Activated CD4-positive, alpha-beta T cell treated with anti-CD3 and anti-CD28 coated beads, Interleukin-2, amount 50 U/mL, for 24 hours (primary cell): ENCODE results near the gene IDNK.
A peak's percentile ranks its signal among the peaks of the same experiment; 100 is the strongest.
"Not testable (repeated sequence)": the region's sequence is repeated elsewhere in the genome, so short reads cannot be mapped to it uniquely, and the experiment has no call there.

Source experiments
- DNase-seq, 2 donors: peaks; one replicate each; pipeline ENCODE4 v3.0.0-alpha.2; 2020; ENCODE audit warnings: low read depth in 1 of 2, low spot score in 1 of 2

IDNK gene

DNA sequence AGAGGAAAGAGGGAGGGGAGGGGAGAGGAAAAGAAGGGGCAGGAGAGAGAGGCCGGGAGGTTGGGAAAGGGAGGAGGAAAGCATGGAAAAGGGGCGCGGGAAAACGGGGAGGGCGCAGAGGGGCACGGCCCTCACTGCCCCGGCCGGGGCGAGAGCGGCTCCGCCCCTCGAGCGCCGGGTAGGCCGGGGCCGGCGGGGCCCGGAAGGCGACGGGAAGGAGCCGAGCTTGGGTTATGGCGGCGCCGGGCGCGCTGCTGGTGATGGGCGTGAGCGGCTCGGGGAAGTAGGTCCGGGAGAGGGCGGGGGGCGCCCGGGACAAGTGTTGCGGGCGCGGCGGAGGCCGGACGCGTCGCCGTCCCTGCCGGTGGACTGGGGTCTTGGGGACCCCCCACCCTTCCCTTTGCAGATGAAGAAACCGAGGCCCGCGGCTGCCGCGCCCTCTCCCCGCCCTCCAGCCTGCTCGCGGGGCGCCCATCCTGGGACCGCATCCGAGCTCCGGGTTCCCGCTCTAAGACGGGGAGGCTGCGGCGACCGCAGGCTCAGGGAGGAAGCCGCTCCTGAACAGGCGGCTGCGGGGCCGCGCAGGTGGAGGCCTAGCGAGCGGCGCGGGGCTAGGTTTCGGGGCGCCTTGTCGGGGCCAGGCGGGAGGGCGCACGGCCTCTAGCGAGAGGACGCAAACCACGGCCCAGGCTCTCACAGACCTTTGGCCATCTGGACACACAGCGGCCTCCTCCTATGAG is at the start of gene IDNK:
Gene IDNK (plus strand): TSS at position 205 of the 740 bp plus-strand sequence. CDS start 29 bp downstream, at position 234.
- DNase-seq, result peak; percentile 25 to 51

- no peak for DNase-seq
Observed at GRCh38 chr9:83574482-83574881, 48.5 kb upstream of the IDNK start.

DNA sequence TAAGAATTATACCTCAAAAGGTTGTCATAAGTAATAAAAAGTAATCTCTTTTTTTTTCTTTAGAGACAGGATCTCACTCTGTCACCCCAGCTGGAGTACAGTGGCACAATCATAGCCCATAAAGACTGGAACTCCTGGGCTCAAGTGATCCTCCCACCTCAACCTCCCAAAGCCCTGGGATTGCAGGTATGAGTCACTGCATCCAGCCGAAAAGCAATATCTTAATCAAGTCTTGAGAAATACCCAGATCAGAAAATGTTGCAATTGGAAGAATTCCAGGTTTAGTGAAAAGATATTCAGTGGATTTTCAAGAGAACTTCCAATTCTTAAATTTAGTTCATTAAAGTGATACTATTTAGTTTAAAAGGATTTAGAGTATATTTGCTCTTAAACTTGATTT is 40.9 kb upstream of the IDNK start:
- DNase-seq, result no peak

GRCh38 chr9:83583151-83584014 is 39.6 kb upstream of the IDNK start:
- no peak for DNase-seq

DNA sequence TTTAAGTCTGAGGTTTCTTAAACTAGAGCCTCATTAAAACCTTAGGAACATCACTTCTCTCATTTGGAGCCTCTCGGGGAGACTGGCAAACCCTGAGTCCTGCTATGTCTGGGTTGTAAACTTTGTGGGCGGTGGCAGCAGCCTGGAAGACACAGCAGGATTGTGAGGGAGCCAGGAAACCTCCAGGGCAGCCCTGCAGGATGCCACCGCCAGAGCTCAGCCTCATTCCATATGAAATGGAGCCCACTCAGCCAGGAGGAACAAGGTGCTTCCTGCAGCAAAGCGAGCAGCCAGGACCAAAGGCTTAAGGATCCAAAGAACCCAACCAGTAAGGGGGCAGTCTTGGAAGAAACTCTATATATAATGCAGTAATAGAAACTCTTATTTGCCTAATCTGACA is 37.9 kb upstream of the IDNK start:
- DNase-seq, result no peak

- DNase-seq, result no peak
Observed at GRCh38 chr9:83588256-83588655, 34.7 kb upstream of the IDNK start.

DNA sequence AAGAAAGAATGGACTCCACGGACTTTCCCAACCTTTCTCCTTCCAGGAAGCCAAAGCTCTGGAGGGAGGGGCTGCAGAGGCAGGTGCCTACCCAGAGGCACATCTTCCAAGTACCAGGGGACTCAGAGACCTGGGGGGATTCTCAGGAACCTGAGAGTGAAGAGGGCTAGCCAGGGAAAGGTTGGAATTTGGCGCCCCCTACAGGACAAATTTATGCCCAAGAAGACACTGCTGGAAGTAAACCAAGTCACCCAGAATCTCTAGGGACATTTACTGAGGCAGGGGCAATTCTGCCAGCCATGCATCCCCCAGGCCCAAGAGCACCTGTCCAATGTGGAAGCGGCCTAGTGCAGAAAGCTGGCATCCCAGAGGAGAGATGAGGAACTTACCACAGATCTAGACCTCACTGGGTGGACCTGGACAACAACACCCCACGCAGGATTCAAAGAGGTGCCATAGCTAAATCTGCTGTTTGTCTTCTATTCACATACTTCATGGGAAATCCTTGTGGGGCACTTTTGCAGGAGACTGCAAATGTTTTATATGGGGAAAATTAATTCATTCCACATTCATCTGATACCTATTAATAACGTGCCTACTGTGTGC is 25.9 kb upstream of the IDNK start:
- DNase-seq, result peak in 1 of 2 donors; percentile 27

DNA sequence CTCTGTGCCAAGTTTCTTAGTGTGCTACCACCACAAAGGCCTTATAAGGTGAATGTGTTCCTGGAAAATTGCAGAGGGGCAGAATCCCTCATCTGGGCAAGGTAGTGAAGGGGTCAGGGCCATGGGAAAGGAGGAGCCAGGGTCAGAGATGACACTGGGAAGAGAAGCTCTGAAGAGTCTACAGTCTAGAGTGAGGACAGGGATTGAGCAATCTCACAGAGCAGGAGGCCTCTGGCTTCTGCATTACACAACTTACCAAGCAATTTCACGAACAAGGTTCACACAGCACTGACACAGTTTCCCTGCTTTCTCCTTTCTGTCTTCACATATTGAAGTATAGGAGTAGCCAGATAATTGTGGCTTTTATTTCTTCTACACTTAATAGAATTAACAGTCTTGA is 24.5 kb upstream of the IDNK start:
- no peak for DNase-seq

DNA sequence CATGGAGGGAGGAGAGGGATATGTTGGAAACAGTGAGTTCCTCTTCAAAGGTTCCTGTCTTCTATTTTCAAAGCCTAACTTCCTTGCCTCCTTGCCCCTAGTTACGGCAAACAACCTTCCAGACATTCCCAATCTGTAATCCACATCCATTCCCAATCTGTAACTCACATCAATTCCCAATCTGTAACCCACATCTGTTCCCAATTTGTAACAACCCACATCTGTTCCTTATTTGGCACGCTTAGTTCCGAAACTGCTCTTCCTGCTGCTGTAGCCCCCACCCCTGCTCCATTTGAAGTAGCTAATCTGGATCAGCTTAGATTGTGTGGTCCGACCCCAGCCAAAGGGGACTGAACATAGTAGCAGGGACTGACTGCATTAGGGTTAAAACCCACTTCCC is 23.9 kb upstream of the IDNK start:
- DNase-seq, result no peak

DNA sequence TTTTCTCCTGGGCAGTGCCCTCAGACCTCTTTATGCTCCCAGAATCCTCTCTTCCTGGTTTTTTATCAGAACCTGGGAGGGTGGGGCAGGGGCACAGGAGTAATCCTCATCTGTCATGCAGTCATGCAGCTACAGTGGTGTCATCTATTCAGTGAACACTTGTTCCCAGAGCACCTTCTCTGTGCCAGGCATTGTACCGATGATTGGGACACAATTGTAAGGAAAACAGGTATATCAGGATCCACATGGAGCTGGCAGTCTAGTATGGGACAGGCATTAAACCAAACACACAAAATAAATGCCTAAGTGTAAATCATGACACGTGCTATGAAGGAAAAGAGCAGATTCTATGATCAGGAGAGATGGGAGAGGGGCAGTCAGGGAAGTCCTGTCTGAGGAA is 21.5 kb upstream of the IDNK start:
- DNase-seq, result no peak

GRCh38 chr9:83607620-83608019 is 15.3 kb upstream of the IDNK start:
- DNase-seq, result not testable (repeated sequence)

DNA sequence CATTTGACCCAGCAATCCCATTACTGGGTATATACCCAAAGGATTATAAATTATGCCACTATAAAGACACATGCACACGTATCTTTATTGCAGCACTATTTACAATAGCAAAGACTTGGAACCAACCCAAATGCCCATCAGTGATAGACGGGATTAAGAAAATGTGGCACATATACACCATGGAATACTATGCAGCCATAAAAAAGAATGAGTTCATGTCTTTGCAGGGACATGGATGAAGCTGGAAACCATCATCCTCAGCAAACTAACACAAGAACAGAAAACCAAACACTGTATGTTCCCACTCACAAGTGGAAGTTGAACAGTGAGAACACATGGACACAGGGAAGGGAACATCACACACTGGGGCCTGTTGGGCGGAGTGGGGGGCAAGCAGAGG is 9.6 kb upstream of the IDNK start:
- not testable (repeated sequence) for DNase-seq

- no peak for DNase-seq
Observed at GRCh38 chr9:83617299-83617698, 5.6 kb upstream of the IDNK start.

- peak in 1 of 2 donors; percentile 24 for DNase-seq
Observed at GRCh38 chr9:83620841-83621636, 1.9 kb upstream of the IDNK start.

DNA sequence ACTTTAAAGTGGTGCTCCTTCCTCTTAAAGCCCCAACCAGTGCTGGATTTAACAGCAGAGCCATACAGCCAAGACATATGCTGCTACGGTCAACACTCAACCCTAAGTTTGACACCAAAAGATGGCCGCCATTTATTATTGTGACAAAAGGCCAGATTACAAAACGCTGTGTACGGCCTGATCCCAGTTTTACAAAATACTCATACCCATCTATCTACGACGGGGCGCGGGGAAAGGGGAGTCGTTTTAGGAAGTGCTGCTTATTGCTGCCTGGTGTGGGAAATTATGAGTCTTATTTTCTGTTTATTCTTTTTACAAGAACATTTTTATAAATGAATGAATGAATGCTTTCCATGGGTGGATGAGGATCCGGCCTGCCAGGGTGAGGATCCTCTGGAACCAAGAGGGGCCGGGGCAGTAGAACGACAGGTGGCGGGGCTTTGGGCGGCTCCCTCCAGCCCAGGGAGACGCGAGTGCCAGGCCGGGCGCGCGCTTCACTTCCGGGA is 457 bp upstream of the IDNK start:
- DNase-seq, result peak in 1 of 2 donors; percentile 44

DNA sequence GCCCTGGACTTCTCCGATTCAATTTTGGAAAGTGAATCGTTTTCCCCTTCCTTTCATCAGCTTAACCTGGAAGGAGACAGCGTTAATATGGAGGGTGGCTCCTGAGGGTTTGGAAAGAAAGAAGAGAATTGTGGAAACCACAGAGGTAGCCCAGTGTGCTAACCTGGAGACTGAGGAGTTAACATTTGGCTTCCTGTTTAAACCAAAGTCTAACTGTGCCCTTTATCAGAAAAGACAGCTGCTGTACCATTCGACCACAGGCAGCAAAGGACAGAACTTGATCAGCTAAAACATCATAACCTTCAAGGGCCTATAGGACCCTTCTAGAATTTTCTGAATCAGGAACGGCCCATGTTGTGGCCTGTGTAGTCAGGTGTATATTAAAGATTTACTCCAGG is 735 bp downstream of the IDNK start:
- DNase-seq, result no peak

DNA sequence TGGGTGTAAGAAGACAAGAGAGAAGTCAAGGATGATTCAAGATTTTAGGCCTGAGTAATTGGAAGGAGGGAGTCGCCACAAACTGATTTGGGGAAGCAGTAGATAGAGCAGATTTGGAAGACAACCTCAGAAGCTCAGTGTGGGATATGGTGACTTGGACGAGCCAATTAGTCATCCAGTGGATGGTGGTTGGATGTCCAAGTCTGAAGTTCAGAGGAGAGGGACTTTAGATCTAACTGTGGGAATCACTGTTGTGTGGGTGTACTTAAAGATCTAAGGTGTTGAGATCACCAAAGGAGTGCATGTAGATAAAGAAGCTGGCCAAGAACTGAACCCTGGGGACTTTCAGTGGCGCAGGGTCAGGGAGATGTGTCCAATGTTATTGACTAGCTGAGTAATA is 2.2 kb downstream of the IDNK start:
- no peak for DNase-seq

DNA sequence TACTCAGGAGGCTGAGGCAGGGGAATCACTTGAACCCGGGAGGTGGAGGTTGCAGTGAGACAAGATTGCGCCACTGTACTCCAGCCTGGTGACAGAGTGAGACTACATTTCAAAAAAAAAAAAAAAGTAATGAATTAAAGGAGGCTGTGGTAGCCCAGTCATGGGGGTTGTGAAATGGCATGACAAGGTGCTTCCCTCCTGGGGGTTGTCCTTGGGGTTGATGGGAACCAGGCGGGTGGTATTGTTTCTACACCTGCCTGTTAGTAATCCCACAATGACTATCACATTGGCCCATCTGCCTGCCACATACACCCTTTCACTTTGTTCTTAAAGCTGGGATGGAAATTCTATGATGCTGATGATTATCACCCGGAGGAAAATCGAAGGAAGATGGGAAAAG is 5.6 kb downstream of the IDNK start:
- DNase-seq, result no peak

GRCh38 chr9:83629433-83630104 is 6.6 kb downstream of the IDNK start:
- no peak for DNase-seq

GRCh38 chr9:83630938-83631457 is 8.1 kb downstream of the IDNK start:
- no peak for DNase-seq
